Activated T-cell treated with anti-CD3 and anti-CD28 coated beads for 4 hours (primary cell): ENCODE results near the gene PLPP1.
A peak's percentile ranks its signal among the peaks of the same experiment; 100 is the strongest.

Source experiments
- DNase-seq: peaks from one replicate; pipeline ENCODE4 v3.0.0-alpha.2; 2020

PLPP1 gene

DNA sequence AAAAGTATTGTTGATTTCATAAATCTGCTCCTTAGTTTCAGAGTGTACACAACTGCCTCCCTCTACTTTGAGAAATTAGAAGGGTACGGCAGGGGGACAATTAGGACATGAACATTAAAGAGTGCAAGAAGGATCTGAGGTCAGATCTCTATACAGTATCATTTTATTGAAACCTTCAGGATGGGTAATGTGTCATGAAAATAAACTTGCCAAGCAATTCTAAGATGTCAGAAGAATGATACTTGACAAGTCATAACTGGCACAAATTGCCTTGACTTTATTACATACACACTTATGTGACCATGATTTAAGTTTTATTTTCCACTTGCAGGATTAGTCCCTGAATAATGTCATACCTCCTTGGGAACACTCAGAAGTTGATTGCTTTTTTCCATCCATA is 92.8 kb downstream of the PLPP1 start:
- DNase-seq = no peak

DNA sequence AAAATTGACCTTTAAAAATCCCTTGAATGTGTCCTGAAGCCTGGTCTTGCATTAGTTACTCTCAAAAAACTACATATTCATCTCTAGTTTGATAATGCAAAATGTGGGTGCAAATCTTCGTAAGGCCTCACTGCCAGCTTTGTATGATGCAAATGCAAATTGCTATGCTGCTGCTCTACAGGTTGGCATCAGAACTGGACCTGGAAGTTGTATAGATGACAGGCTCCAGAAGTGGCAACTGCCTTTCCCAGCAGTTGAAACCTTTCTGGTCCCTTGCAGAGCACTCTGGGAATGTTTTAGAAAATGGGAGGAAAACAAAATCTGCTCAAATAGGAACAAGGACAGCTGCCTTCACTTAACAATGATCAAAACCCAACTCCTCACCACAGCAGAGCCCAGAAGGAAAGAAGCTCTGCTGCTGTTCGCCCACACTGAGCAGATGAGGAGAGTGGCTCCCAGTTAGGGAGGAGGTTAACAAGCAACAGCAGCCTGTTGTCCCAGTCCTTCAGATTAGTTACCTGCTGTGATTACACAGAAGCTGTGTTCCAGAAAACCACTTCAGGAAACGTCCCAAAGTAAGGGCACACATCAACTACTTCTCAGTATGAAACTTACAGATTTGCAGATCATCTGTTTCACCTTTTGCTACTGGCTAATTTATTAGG is 93.5 kb downstream of the PLPP1 start:
- no peak for DNase-seq

DNA sequence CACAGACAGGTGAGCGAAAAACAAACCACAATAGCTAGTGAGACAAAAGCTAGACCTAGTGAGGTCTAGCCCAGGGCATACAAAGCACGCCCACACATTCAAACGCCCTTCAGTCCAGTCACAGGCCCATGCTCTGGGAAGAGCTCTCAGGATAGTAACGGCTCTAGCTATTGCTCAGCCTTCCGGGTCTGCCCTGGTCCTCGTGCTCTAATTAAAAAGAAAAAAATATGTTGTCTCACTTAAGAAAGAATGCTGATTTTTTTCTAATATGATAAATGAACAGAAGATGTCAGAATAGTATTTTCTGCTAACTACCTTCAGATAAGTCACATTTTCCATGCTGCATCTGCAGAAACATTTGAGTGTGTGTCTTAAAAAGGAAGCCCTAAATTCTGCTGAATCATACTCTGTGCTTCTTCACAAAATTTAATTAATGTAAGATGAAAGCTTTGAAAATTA is 94.5 kb downstream of the PLPP1 start:
- DNase-seq = peak; percentile 20

DNA sequence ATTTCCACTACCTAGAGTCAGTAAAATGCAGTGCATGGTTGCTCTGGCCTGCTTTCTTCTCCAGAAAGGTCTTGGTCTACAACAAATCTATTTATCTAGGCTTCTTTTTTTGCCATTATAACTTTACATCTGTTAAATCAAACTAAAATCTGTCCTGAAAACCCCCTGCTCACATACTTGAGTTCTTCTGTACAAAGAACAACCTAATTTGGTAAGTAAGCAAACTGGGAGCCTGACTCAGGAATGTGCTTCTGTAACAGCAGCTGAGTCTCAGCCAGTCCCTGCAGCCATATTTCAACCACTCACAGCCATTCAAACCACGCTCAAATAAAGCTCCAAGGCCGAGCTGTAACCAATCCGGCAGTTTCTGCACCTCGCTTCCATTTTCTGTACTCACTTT is 95.8 kb downstream of the PLPP1 start:
- no peak for DNase-seq

DNA sequence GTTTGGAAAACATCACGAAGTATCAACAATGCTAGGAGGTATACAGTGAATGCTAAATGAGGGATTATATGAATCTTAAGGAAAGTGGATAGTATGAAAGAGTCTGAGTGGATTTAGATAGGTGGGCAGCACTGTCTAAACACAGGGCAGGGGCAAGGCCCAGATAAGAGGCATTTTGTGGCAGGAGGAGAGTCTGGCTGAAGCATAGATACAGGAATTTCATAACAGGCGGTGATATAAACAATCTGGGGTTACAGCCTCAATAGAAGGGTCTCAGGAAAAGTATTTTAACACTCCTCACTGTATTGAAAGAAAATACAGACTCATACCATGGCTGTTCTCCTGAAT is 96.9 kb downstream of the PLPP1 start:
- DNase-seq = no peak

DNA sequence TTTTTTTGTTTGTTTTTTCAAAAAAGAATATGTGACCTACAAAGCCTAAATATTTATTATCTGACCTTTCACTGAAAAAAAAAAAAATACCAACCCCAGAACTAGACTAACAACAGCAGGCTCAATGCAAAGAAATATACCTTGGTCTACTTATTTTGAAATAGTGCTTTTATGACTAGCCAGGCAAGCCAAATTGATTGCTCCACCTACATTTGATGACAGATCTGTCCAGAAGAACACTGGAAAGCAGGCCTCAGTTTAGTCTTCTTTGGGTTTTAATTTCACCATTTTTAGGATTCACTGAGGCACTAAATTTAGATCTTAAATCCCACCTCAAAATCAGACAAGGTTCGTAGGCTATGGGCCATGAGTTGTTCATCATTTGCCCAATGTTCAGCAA is 97.3 kb downstream of the PLPP1 start:
- DNase-seq = no peak

DNA sequence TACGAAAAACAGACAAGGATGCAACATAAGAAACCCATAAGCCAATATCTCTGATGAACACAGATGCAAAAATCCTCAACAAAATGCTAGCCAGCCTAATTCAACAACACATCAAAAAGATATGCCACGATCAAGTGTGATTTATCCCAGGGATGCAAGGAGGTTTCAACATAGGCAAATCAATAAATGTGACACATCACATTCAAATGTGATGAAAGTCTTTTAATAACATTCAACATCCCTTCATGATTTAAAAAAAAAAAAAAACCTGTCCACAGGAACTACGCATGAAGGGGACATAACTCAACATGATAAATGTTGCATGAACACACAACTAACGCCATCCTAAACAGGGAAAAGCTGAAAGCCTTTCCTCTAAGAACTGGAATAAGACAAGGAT is 102.2 kb downstream of the PLPP1 start:
- DNase-seq = no peak

DNA sequence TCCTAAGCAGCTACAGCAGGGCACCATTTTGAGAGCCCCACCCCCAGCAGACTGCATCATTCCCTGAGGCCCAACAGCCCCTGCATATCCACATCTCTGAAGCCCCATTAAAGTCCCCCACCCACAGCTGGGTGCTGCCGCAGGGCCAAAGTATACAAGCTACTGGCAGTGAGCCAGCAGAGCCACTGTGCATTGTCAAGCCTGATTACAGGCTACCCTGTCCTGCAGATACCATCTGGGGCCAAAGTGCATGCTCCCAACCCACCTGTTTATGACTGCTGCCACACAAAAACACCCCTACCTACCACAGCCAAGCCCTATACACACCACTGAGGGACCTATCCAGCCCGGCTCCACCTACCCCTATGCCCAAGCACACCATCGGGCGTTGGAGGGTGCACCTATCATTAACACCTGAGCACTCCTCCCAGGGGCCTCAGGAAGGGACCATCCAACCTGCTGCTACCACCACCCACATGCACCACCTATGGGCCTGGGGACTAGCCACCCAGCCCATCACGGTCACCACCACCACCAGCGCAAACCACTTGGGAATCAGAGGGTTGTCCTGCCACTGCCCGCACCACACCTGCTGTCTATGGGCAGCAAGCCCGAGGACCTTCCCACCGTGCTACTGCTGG is 105.0 kb downstream of the PLPP1 start:
- no peak for DNase-seq

DNA sequence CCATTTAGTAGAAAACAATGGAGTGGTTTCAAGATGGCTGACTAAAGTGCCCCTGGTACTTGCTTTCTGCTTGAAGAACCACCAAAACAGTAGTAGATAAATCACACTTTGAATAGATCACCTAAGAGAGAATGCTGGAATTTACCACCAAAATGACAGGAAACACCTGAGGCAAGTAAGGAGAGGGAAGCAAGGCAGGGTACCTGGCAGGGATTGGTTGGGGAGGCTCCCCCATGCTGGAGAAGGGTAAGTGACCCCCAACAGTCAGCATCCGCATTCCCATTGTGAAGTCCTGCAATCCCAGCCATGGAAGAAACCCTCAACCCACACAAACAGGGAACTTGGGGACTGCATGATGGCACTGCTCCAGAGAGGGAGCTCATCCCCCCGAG is 105.5 kb downstream of the PLPP1 start:
- no peak for DNase-seq

DNA sequence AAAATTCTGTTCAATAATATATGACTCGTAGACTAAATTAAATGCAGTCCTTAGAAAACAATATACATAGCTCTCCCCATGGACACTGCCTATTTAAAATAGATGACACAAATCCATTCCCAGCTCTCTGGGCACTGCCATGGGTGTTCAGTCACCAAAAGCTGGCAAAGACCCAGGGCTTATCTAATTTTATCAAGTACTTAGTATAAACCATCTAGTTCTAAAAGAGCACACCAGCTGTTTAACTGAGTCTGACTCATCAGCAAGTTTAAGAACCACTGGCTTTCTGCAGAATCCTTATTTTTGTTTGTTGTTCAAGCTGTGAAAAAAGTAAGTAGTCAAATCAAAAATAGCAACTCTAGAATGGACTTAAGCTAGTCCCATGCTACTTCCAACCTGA is 107.6 kb downstream of the PLPP1 start:
- no peak for DNase-seq

DNA sequence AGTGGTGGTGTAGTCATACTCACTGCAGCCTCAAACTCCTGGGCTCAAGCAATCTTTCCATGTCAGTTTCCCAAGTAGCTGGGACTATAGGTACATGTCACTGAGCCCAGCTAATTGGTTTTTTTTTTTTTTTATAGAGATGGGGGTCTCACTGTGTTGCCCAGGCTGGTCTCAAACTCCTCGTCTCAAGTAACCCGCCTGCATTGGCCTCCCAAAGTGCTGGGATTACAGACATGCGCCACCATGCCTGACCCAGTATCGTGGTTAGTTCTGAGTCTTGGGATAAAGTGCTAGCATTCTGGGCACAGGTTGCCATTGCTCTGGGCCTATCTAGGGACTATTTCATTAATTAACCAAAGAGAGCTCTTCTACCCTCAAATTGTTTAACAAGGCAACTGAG is 108.3 kb downstream of the PLPP1 start:
- no peak for DNase-seq

DNA sequence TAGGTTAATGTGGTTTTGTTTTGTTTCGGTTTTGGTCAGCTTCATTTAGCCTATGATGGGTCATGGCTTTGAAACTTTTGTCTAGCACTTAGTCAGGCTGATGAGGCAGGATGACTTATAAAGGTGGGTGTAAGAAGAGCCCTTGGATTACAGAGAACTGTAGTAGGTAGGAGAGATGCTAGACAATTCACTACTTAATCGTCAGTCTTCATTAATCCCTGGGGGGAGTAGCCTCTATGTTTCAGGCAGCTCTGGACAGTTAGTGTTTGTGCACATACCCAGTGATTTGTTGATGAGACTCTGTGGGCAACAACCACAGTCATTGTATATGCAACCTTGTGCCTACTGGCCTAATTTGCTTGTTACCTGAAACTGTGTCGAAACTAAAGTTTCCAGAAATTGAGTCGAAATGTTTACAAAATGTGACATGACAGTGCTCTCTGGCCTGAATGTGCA is 113.7 kb downstream of the PLPP1 start:
- no peak for DNase-seq

DNA sequence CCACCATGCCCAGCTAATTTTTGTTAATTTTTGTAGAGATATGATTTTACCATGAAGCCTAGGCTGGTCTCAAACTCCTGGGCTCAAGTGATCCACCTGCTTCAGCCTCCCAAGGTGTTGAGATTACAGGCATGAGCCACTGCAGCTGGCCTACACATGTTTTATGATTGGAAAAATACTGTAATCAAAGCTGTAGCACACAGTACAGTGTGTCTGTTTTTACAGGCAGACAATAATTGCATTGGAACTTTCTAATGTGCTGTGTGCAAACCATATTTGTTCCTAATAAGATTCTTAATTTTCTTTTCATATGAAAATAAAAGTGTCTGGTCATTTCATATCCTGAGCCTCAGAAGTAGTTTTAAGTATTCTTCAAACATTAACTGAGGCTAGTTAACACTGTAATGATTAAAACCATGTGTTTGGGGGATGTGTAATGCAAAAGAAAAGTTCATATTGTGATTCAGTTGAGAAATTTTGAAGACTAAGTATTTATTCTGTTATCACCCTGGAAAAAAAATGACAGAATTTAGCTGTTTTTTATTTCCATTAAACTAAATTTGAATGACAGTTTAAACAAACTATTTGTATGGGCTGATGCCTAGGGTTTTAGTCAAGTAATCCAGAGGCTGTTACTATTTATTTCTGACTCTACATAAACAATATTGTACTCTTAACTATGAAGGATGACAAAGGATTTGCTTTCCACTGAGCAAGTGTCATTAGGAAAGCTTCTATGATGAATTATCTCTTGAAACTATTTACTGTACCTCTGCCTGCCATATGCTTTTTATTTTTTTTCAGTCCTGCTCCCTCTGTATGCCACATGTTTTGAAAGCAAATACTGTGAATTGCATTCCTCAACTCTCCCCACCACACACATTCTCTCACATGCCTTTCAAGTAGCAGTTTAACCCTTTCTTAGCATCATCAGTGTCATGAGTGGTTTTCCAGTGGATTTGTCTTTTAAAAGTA is 115.5 kb downstream of the PLPP1 start:
- no peak for DNase-seq

DNA sequence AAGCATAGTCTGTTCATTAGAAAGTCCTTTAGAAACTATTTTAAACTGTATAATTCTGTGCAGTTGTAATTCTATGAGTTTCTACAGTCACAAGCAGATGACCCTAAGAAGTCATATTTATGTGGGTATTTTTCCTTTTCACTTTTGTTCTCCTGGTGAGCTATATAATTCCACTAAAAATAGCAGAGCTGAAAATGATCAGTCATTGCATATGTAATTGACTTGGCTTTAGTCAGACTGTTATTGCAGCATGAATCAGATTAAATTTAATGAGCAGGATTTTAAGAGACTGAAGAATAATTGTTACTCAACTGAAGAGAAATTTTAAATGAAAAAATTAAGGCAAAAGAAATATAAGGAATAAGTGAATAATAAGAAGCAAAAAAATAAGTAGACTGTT is 118.5 kb downstream of the PLPP1 start:
- DNase-seq = no peak

DNA sequence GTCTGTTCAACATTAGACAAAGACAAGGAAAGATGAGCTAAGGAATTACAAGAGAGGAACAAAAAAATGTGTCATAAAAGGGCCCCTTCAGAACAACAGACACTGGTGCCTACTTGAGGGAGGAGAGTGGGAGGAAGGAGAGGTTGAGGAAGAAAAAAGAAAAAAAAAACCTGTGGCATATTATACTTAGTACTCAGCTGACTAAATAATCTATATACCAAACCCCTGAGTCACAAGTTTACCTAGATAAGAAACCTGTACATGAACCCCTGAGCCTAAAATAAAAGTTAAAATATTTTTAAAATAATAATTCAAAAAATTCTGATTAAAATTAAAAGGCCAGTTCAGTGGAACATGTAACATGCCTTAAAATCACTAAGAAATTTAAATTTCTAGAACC is 119.7 kb downstream of the PLPP1 start:
- DNase-seq = no peak

DNA sequence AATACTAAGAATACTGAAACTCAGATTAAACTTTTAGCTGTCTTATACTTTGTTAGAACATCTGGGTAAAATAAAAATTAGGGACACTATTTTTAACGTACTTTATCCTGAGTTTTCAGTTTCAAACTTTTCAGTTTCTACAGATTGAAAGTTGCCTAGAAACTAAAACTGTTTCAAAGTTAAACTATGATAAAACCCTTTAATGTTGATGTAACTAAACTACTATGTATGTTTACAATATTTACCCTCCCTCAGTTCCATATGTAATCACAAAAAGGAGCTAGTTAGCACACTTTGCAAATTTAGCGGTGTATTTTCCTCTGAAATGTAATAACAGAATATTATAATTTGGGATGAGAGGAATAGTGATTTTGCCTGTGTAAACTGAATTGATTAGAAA is 121.1 kb downstream of the PLPP1 start:
- no peak for DNase-seq

DNA sequence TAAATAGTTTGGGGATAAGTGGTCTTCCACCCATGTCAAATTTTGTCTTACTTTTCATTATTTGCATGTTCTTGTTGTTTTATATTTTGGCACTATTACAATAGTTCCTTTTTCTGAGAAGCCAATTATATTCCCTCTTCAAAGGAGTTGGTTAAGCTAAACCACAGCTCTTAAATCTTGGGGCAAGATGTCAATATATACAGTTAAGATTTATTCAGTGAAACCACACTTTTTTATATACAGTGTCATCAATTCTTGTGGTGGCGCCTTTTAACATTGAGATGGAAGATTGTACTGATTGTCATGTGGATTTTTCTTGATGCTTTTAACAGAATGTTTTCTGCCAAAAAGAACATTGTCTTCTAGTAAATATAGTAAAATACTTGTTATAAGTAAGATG is 122.9 kb downstream of the PLPP1 start:
- DNase-seq = no peak

DNA sequence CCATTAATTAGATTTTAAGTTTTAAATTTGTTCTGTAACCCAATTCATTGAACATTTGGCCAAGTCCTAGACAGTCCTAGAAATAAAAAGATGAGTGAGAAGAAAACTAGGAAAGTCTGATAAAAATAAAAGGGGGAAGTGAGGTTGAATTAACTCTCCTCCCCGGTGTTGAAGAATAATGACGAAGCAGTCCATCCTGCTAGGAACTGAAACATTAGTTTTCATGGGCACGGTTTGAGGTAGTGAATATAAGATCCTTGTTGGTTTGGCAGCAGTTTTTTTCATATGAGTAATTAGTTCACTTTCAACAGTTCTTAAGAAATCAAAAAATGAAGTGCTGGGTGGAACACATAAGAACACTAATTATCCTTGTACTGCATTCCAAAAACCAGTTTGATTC is 123.9 kb downstream of the PLPP1 start:
- DNase-seq = no peak

DNA sequence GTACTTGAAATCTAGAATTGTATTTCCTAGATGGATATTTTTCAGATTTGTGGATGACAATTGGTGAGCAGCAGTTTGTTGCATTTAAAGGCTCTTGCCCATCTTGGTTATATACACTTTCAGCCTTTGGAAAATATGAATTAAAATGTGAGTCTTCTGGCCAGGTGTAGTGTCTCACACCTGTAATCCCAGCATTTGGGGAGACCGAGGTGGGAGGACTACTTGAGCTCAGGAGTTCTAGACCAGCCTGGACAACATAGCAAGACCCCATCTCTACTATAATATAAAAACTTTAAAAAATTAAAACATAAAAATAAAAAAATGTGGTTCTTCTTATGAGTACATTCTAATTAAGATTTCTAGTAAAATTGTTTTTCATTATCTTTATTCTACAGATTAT is 125.0 kb downstream of the PLPP1 start:
- DNase-seq = no peak

DNA sequence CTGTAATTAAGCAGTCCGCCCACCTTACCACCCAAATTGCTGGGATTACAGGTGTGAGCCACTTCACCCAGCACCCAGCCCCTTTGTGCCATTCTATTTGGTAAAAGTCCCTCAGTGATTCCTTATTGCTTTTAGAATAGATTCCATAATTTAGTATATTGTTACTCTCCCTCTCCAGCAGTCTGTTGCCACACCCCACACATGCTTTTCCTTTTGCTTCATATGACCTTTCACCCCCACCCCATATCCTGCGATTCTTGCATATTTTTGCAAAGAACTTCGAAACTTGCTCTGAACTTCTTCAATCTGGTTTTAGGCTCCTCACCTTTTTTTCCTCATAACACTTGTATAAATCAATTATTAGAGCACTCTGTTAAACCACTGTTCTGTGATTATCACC is 126.8 kb downstream of the PLPP1 start:
- DNase-seq = no peak

DNA sequence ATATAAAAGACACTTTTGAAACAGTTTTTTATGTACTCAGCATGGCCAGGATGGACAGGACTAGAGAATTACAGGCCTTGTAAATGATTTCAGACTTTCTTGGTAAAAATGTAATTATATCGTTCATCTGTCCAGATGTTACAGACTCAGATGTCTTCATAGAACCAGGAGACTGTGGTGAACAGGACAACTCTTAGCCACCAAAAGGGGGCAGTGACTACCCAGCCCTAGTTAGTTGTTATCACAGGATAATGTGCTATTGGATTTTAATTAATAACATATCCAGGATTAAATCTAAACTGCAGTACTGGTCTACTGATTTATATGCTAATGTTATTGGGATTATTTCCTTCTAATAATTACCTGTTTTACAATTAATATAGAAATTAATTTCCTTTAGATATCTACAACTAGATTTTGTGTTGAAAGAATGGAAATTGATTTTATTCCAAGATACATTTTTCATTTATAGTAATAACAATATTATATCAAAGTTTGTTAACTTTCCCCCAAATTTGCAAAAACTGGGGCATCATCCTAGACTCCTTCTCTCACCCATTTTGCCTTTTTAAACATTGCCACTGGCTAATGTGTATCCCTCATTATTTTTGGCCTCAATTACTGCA is 127.6 kb downstream of the PLPP1 start:
- no peak for DNase-seq

DNA sequence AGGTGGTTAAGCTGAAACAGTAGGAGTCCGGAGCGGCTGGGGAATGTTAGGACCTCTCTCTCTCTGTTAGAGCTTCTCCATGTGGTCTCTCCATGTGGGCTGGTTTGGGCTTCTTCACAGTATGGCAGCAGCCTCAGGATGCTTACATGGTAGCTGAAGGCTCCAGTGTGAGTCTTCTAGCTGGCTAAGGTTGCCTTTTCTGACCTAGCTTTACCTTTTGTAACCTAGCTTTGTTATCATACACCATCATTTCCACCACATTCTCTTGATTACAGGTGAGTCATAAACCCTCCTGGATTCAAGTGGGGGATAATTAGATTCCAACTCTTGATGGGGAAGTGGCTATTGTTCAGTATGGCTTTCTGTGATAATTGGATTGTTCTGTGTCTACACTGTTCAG is 128.5 kb downstream of the PLPP1 start:
- DNase-seq = no peak

DNA sequence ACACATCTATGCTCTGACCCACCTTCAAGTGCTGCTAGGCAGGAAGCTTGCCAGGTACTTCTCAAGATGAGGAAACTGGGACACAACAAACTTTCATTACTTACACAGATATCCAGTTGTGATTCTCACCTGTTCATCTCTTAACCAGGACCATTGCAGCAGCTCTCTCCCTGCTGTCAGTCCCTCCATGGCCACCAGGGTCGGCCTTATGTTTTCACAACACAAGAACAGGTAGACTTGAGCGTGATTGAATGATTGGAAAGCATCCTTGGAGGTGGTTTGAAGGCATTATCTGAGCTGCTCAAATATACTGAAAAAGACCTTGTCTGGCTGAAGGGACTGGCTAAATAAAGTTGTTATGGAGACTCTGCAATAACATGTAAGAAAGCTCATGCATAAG is 132.6 kb downstream of the PLPP1 start:
- DNase-seq = no peak
